H1 (cell line): Measurements from ENCODE around the gene CIRBP. TPM values are rescaled to one million over a fixed set of nuclear protein-coding genes. Genes with fewer than 3 reads are reported as not detected.

ENCODE experiments used
- CTCF ChIA-PET: fragments of 300-600 bp; sonication (Branson Sonifier 250); formaldehyde crosslinking; loops from one replicate; lab custom pipeline; 2021; ENCODE audit not compliant: partially characterized antibody; lab: Charles Lee
- POLR2A ChIA-PET: fragments of 300-600 bp; sonication (Branson Sonifier 250); formaldehyde crosslinking; loops from one replicate; lab custom pipeline; 2021; ENCODE audit warnings: inconsistent platforms; ENCODE audit not compliant: partially characterized antibody; lab: Charles Lee
- DNase-seq, 2 experiments: peaks; one replicate each; pipeline versions ENCODE4 v3.0.0 to v3.0.0-alpha.2; 2010 to 2022; ENCODE audit warnings: low spot score in 2 of 2, low read depth in 1 of 2, mixed read lengths in 1 of 2
- FAIRE-seq: peaks from 2 replicates; lab custom pipeline; 2011; peaks lifted over from hg19 to GRCh38; lab: Jason Lieb, UNC
- H2AFZ ChIP-seq: 2 replicates; pipeline ENCODE4 v1.8.1; 2012; ENCODE audit warnings: low read length, inconsistent platforms
- H2AK5ac ChIP-seq: 2 replicates; pipeline ENCODE4 v1.6.1; 2013; ENCODE audit warnings: low read depth, low read length
- H2BK120ac ChIP-seq: replicated peaks from 2 replicates; pipeline ENCODE3; 2013; ENCODE audit warnings: low read depth, low read length, inconsistent platforms
- H2BK12ac ChIP-seq: 2 replicates; pipeline ENCODE4 v1.6.1; 2013; ENCODE audit warnings: low read depth, low read length
- H2BK15ac ChIP-seq: 2 replicates; pipeline ENCODE4 v1.6.1; 2013; ENCODE audit warnings: low read length
- H2BK20ac ChIP-seq: 2 replicates; pipeline ENCODE4 v1.6.1; 2013; ENCODE audit warnings: low read length
- H2BK5ac ChIP-seq: 2 replicates; pipeline ENCODE4 v1.6.1; 2013; ENCODE audit warnings: low read depth, low read length
- H3K14ac ChIP-seq: 2 replicates; pipeline ENCODE4 v1.6.1; 2013; ENCODE audit warnings: inconsistent platforms; ENCODE audit not compliant: insufficient read length
- H3K18ac ChIP-seq: 2 replicates; pipeline ENCODE4 v1.6.1; 2013; ENCODE audit warnings: low read length; ENCODE audit errors: extremely low read depth
- H3K23ac ChIP-seq: 2 replicates; pipeline ENCODE4 v1.6.1; 2013; ENCODE audit warnings: inconsistent platforms; ENCODE audit not compliant: insufficient read length
- H3K23me2 ChIP-seq: 2 replicates; pipeline ENCODE4 v1.6.1; 2013; ENCODE audit warnings: low read depth, low read length
- H3K27ac ChIP-seq: 2 replicates; pipeline ENCODE4 v1.6.1; 2011; ENCODE audit warnings: low read depth, low read length, inconsistent platforms
- H3K27me3 ChIP-seq, 4 experiments: replicated peaks in 1 of 4; 1 replicate in 1 of 4; 2 replicates in 3 of 4; pipeline versions ENCODE4 v1.6.1 to v1.8.1; 2011 to 2013; ENCODE audit warnings: low read length in 3 of 4, mild to moderate bottlenecking in 3 of 4, inconsistent platforms in 2 of 4, mixed read lengths in 2 of 4, moderate library complexity in 1 of 4; ENCODE audit not compliant: control insufficient read depth in 3 of 4, insufficient read depth in 3 of 4; ENCODE audit errors: extremely low read depth in 1 of 4
- H3K36me3 ChIP-seq, 4 experiments: 2 replicates each; pipeline versions ENCODE4 v1.6.1 to v1.8.1; 2011 to 2013; ENCODE audit warnings: mild to moderate bottlenecking in 4 of 4, low read length in 3 of 4, moderate library complexity in 2 of 4, control low read depth in 1 of 4, inconsistent platforms in 1 of 4; ENCODE audit not compliant: insufficient read depth in 4 of 4, control insufficient read depth in 2 of 4
- H3K4ac ChIP-seq: replicated peaks from 2 replicates; pipeline ENCODE3; 2013; ENCODE audit warnings: low read length, low read depth, mixed read lengths, inconsistent platforms; ENCODE audit not compliant: insufficient read length
- H3K4me1 ChIP-seq, 4 experiments: replicated peaks in 1 of 4; 1 replicate in 1 of 4; 2 replicates in 3 of 4; pipeline versions ENCODE4 v1.6.1 to v1.8.1; 2011 to 2013; ENCODE audit warnings: low read length in 3 of 4, inconsistent platforms in 2 of 4, mixed read lengths in 1 of 4; ENCODE audit not compliant: insufficient read depth in 4 of 4, control insufficient read depth in 3 of 4
- H3K4me2 ChIP-seq, 2 experiments: 2 replicates each; pipeline versions ENCODE4 v1.6.1 to v1.8.1; 2011 to 2013; ENCODE audit warnings: low read depth in 2 of 2, low read length in 2 of 2, control low read depth in 1 of 2, inconsistent platforms in 1 of 2, mild to moderate bottlenecking in 1 of 2; ENCODE audit not compliant: insufficient read depth in 1 of 2
- H3K4me3 ChIP-seq, 4 experiments: fragments of 200-600, 300-600 bp in 1 of 4; sonication (generic), shearing (Covaris generic), sonication (Bioruptor Twin) in 1 of 4; 2 replicates each; pipeline versions ENCODE4 v1.5.1 to v1.8.1; 2011 to 2016; ENCODE audit warnings: low read length in 4 of 4, low read depth in 3 of 4, control low read depth in 2 of 4, inconsistent platforms in 2 of 4, mild to moderate bottlenecking in 2 of 4, mixed read lengths in 1 of 4, moderate library complexity in 1 of 4; ENCODE audit not compliant: insufficient read depth in 2 of 4; ENCODE audit errors: extremely low read depth in 1 of 4
- H3K56ac ChIP-seq: replicated peaks from 2 replicates; pipeline ENCODE3; 2013; ENCODE audit warnings: low read depth, mild to moderate bottlenecking, mixed read lengths, low read length, inconsistent platforms; ENCODE audit not compliant: insufficient read length
- H3K79me1 ChIP-seq: 2 replicates; pipeline ENCODE4 v1.6.1; 2013; ENCODE audit warnings: low read depth, low read length, control low read depth
- H3K79me2 ChIP-seq, 2 experiments: 2 replicates each; pipeline versions ENCODE4 v1.6.1 to v1.8.1; 2012 to 2013; ENCODE audit warnings: low read length in 2 of 2, mild to moderate bottlenecking in 2 of 2, inconsistent platforms in 1 of 2; ENCODE audit not compliant: insufficient read depth in 2 of 2, control insufficient read depth in 1 of 2
- H3K9ac ChIP-seq, 4 experiments: replicated peaks in 1 of 4; 1 replicate in 1 of 4; 2 replicates in 3 of 4; pipeline versions ENCODE4 v1.6.1 to v1.8.1; 2011 to 2013; ENCODE audit warnings: low read depth in 3 of 4, low read length in 3 of 4, control low read depth in 2 of 4, mild to moderate bottlenecking in 2 of 4, moderate library complexity in 2 of 4, inconsistent platforms in 1 of 4; ENCODE audit errors: extremely low read depth in 1 of 4
- H3K9me3 ChIP-seq, 2 experiments: 2 replicates each; pipeline versions ENCODE4 v1.6.1 to v1.8.1; 2012 to 2013; ENCODE audit warnings: mild to moderate bottlenecking in 2 of 2, moderate library complexity in 2 of 2, control low read depth in 1 of 2, inconsistent platforms in 1 of 2, low read depth in 1 of 2, low read length in 1 of 2, mixed read lengths in 1 of 2; ENCODE audit not compliant: insufficient read depth in 2 of 2
- H4K20me1 ChIP-seq, 2 experiments: replicated peaks in 1 of 2; 2 replicates each; pipeline versions ENCODE3 to v1.8.1; 2011 to 2013; ENCODE audit warnings: inconsistent platforms in 2 of 2, low read length in 2 of 2, mild to moderate bottlenecking in 1 of 2; ENCODE audit not compliant: insufficient read depth in 2 of 2, control insufficient read depth in 1 of 2
- H4K5ac ChIP-seq: 2 replicates; pipeline ENCODE4 v1.6.1; 2013; ENCODE audit warnings: low read length, low read depth, mixed read lengths, inconsistent platforms; ENCODE audit not compliant: insufficient read length
- H4K8ac ChIP-seq: 2 replicates; pipeline ENCODE4 v1.8.0; 2013; ENCODE audit warnings: mild to moderate bottlenecking, moderate library complexity, low read length, inconsistent platforms; ENCODE audit not compliant: insufficient read depth; ENCODE audit errors: extremely low read depth
- H4K91ac ChIP-seq: replicated peaks from 2 replicates; pipeline ENCODE3; 2013; ENCODE audit warnings: low read length, mixed read lengths, inconsistent platforms; ENCODE audit not compliant: insufficient read length
- CTBP2 ChIP-seq: IDR thresholded peaks from 2 replicates; pipeline ENCODE4 v1.7.0; 2011; ENCODE audit warnings: borderline replicate concordance, mild to moderate bottlenecking, moderate library complexity, mixed read lengths, low read length; ENCODE audit not compliant: insufficient read depth, insufficient read length
- KDM1A ChIP-seq: fragments of 200-600, 300-600 bp; sonication (generic); IDR thresholded peaks from 2 replicates; pipeline ENCODE4 v1.7.1; 2016; ENCODE audit warnings: mild to moderate bottlenecking, low read length, borderline replicate concordance
- KDM4A ChIP-seq: IDR thresholded peaks from one replicate; pipeline ENCODE4 v1.7.1; 2012; ENCODE audit warnings: low read depth, mild to moderate bottlenecking, moderate library complexity, low read length, inconsistent platforms; ENCODE audit not compliant: severe bottlenecking
- NRF1 ChIP-seq: IDR thresholded peaks from 2 replicates; pipeline ENCODE4 v1.6.1; 2011; ENCODE audit warnings: mild to moderate bottlenecking, low read depth, low read length, improper control_type of control experiment
- PHF8 ChIP-seq: fragments of 200-600 bp; sonication (generic); conservative IDR thresholded peaks from 2 replicates; pipeline ENCODE4 v1.7.1; 2012; ENCODE audit warnings: low read depth, mild to moderate bottlenecking, inconsistent platforms, low read length, moderate library complexity
- POLR2AphosphoS5 ChIP-seq: IDR thresholded peaks from 2 replicates; pipeline ENCODE4 v1.6.1; 2011; ENCODE audit warnings: low read depth, low read length
- POU5F1 ChIP-seq: IDR thresholded peaks from 2 replicates; pipeline ENCODE4 v1.6.1; 2011; ENCODE audit warnings: low read depth, mild to moderate bottlenecking, low read length, moderate library complexity
- RFX5 ChIP-seq: IDR thresholded peaks from 2 replicates; pipeline ENCODE4 v1.6.1; 2011; ENCODE audit warnings: low read depth, low read length, improper control_type of control experiment, borderline replicate concordance
- SRF ChIP-seq: IDR thresholded peaks from 2 replicates; pipeline ENCODE4 v1.6.1; 2011; ENCODE audit warnings: mild to moderate bottlenecking, low read depth, low read length, moderate library complexity
- TEAD4 ChIP-seq: IDR thresholded peaks from 2 replicates; pipeline ENCODE4 v1.6.1; 2012; ENCODE audit warnings: low read depth, low read length, inconsistent platforms, mixed read lengths
- ZNF274 ChIP-seq: IDR thresholded peaks from 2 replicates; pipeline ENCODE4 v1.7.0; 2012; ENCODE audit warnings: low read length, borderline replicate concordance; ENCODE audit errors: extremely low read depth
- WGBS, 2 experiments: shearing (Covaris generic) in 1 of 2; methylation state at CpG; one replicate each; pipeline versions ENCODE4 v1.1.6 to v1.1.7; 2013 to 2015; ENCODE audit warnings: low lambda C conversion rate in 2 of 2, mixed read lengths in 2 of 2, inconsistent platforms in 1 of 2, low coverage in 1 of 2, missing lambda C conversion rate in 1 of 2; ENCODE audit not compliant: insufficient replicate concordance in 2 of 2, insufficient coverage in 1 of 2, insufficient read length in 1 of 2; ENCODE audit errors: extremely low coverage in 1 of 2, missing lambda C conversion rate in 1 of 2; 5-methylcytosine and 5-hydroxymethylcytosine counted together
- polyA plus RNA-seq, 7 experiments: library from polyadenylated mRNA; depleted of rRNA in 3 of 7; stranded (reverse) in 5 of 7; unstranded in 2 of 7; fragments of >200 nt in 5 of 7; fragments of 200-250 nt in 2 of 7; gene quantifications; 1 replicate in 5 of 7; 2 replicates in 1 of 7; 4 replicates in 1 of 7; pipeline versions ENCODE4 v1.2.1 to v1.2.3, GENCODE V29; 2011 to 2013; ENCODE audit warnings: missing spikeins in 2 of 7, mixed read lengths in 2 of 7
- total RNA-seq: library from RNA; stranded (reverse); fragmentation: NEBNext Ultra II Directional; extraction: Animal tissue kit (Norgen Biotek cat#: 25700); gene quantifications from 2 replicates; pipeline ENCODE4 v1.2.1, GENCODE V29; 2021

The CIRBP gene
- total and polyA plus RNA-seq, 2 of the 8 experiments (the other 6 are each of a cell fraction or from before 2014, with no cell fraction given): 175 to 199 TPM

- Histone ChIP-seq H4K20me1 (peaks cover 16 to 20% of the 10 kb centered on the region in 2 experiments), H4K91ac (peak overlapping the region; percentile 12), H2BK12ac (no peak overlapping the region), H3K23me2 (peaks cover 2% of the 10 kb centered on the region; the same call in 1 of the 2 replicates), H3K27me3 (no peaks in the 10 kb centered on the region), H3K4me1 (peaks cover 0 to 21% (median 14%) of the 10 kb centered on the region in 4 experiments; a peak in 6 of 7 replicates), H3K18ac (peak overlapping the region; percentile 75), H3K23ac (no peak overlapping the region), H3K4me2 (peak overlapping the region; percentile 83 to 97), H3K36me3 (peaks cover 21 to 47% (median 35%) of the 10 kb centered on the region in 4 experiments), H2BK120ac (no peak overlapping the region), H2AFZ (no peak overlapping the region), H3K9ac (peak overlapping the region; percentile 59 to 98 (median 87)), H3K14ac (no peak overlapping the region), H3K4ac (peak overlapping the region; percentile 96), H2AK5ac (no peak overlapping the region), H3K79me2 (peaks cover 9 to 49% of the 10 kb centered on the region in 2 experiments), H4K5ac (peak overlapping the region; percentile 60), H4K8ac (peak overlapping the region; percentile 85; the same call in 1 of the 2 replicates), H3K9me3 (no peaks in the 10 kb centered on the region), H2BK20ac (no peak overlapping the region), H2BK15ac (no peak overlapping the region), H2BK5ac (peak overlapping the region; percentile 71; the same call in 1 of the 2 replicates), H3K27ac (peak overlapping the region; percentile 89), H3K56ac (peak overlapping the region; percentile 77), H3K4me3 (peak overlapping the region; percentile 66 to 99 (median 83)), H3K79me1 (peaks cover 15% of the 10 kb centered on the region; the same call in 1 of the 2 replicates)
- DNase-seq (no peak), FAIRE-seq (no peak)
- POLR2A ChIA-PET: interaction anchor here (1.0 to 19.4 kb wide), 6 partner anchors 9 to 27 kb away, joined by 3 to 456 read pairs (median 6); partner anchors contain the start of genes ATP5F1D, CIRBP and FAM174C
- WGBS, 2 experiments: 1% methylated on average over 18 of the region's 90 CpGs; no CpG with 5 or more reads in 1 of the 2 experiments
- CTCF ChIA-PET: interaction anchor here (1.3 kb wide), 1 partner anchor 16 kb away, joined by 7 read pairs; no protein-coding TSS in a partner anchor
- TF ChIP-seq ZNF274 (no peak), NRF1 (no peak), RFX5 (no peak), POU5F1 (no peak), PHF8 (peak; percentile 59), SRF (no peak), KDM4A (peak; percentile 7), KDM1A (peak; percentile 68; the same call in 1 of the 2 replicates), POLR2AphosphoS5 (peak; percentile 56; the same call in 1 of the 2 replicates), TEAD4 (peak; percentile 63; the same call in 1 of the 2 replicates), CTBP2 (no peak)
Measured at GRCh38 chr19:1250437-1251260, 18.5 kb upstream of the CIRBP start.
